Subcutaneous adipose tissue (tissue), 4 donors: ENCODE measurements around the gene HMX2. TPM values are rescaled to one million over a fixed set of nuclear protein-coding genes. Genes with fewer than 3 reads are reported as not detected.

ENCODE experiments used
- total RNA-seq, 4 donors: library from RNA; depleted of rRNA; stranded (reverse); fragments of >200 nt; gene quantifications; one replicate each; pipeline ENCODE4 v1.1.0, GENCODE V29; 2016
- TF ChIP-seq, protein P1 (sequence below): fragments of 450-650 bp; IDR thresholded peaks from one replicate; pipeline ENCODE4 v1.5.1; 2016; ENCODE audit warnings: low read depth, mild to moderate bottlenecking, control low read depth, antibody characterized with exemption, moderate library complexity

The HMX2 gene
- total RNA-seq, 4 donors from 2014 or later: not detected

DNA sequence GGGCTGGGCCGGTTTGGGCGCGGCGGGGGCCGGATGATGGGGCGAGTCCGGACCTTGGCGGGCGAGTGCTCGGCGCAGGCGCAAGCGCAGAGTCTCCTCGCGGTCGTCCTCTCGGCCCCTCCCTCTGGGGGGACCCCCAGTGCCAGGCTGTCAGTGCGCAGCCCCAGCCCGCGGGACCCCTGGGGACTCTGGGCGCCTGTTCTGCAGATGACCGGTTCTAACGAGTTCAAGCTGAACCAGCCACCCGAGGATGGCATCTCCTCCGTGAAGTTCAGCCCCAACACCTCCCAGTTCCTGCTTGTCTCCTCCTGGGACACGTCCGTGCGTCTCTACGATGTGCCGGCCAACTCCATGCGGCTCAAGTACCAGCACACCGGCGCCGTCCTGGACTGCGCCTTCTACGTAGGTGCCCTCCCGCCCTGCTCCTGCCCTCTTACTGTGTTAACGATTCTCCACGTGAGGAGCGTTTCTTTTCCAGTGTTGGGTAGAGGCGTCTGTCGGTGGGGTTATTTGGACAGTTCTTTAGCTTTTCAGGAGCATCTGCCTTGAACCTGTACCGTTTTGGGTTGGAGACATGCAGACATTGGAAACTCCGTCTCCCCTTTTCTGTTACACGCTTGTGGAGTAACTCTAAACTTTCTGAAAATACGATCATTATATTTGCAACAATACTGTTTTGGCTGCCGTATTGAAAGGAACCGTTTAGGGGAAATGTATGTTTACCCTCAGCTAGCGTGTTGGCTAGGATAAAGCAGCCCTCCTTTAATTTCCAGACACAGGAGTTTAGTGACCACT is 7.0 kb downstream of the HMX2 start:
- TF ChIP-seq, protein P1, sequence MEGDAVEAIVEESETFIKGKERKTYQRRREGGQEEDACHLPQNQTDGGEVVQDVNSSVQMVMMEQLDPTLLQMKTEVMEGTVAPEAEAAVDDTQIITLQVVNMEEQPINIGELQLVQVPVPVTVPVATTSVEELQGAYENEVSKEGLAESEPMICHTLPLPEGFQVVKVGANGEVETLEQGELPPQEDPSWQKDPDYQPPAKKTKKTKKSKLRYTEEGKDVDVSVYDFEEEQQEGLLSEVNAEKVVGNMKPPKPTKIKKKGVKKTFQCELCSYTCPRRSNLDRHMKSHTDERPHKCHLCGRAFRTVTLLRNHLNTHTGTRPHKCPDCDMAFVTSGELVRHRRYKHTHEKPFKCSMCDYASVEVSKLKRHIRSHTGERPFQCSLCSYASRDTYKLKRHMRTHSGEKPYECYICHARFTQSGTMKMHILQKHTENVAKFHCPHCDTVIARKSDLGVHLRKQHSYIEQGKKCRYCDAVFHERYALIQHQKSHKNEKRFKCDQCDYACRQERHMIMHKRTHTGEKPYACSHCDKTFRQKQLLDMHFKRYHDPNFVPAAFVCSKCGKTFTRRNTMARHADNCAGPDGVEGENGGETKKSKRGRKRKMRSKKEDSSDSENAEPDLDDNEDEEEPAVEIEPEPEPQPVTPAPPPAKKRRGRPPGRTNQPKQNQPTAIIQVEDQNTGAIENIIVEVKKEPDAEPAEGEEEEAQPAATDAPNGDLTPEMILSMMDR: no peak

DNA sequence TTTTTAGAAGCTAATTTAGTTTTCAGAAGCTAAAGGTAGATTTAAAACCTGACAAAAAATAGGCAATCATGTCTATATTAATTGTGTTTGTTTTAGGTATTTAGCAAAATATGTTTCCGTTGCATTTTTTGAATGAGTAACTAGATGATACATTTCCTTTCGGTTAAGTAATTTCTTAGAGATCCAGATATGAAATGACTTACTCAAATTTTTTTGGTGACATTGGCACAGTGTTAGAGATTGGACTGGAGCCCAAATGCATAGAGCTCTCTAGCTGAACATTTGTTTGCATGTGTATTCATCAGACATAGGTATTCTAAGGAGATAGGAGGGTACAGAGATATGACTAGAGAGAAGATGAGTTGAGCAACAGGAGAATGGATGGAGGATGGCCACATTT is 8.1 kb downstream of the HMX2 start:
- TF ChIP-seq, protein P1: no peak

DNA sequence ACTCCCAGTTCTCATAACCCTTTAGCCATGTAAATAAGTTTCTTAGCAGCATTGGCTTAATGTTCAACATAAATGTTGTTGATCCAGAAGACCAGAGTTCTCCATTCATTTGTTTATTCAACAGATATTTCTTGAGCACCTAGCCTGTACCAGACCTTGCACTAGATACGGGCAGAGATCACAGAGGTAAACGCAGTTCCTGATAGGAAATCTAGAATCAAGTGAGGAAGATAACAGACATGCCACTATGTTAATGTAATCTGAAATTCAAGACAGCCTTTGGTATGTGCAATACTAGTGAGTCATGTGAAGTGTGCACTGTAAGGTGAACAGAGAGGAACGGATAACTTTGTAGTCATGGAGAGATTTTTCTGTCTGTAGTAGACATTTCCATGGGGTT is 9.3 kb downstream of the HMX2 start:
- TF ChIP-seq, protein P1: no peak

DNA sequence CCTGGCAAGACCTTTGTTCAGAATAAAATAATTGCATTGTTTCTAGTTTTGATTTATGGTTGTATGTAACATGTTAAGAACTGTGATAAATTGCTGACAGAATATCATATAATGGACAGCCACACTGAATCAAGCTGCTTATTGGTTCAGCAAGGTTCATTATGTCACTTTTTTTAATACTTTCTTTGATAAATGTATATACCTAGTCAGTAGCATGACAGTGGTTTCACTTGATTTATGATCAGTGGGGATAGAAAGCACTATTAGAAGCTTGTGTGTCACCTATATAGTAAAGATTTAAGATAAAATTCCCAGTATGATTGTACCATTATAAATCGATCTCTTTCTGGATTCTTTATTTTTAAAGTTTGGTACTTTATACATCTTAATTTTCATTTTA is 10.7 kb downstream of the HMX2 start:
- TF ChIP-seq, protein P1: no peak

DNA sequence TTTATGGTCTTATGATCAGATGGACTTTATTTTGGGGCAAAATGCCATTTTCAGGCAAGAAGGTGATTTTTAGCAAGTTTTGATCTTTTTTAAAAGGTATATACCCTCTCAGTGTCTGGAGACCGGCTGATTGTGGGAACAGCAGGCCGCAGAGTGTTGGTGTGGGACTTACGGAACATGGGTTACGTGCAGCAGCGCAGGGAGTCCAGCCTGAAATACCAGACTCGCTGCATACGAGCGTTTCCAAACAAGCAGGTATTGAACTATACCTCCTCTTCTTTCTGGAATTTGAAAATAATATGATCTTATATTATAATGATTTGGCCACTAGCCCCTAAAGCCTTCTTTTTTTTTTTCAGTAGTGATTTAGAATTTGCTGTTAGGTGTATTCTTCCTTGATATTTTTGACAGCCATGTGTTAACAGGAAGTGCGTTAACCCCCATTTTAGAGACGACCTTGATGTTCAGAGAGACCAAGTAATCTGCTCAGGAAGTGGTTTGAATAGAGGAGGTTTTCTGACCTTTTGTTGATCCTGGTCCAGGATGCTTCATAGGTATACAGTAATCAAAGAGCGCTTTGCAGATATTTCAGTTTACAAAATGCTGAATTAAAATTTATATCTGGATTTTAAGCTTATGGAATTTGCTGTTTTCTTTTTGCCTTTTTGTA is 12.5 kb downstream of the HMX2 start:
- TF ChIP-seq, protein P1: no peak

DNA sequence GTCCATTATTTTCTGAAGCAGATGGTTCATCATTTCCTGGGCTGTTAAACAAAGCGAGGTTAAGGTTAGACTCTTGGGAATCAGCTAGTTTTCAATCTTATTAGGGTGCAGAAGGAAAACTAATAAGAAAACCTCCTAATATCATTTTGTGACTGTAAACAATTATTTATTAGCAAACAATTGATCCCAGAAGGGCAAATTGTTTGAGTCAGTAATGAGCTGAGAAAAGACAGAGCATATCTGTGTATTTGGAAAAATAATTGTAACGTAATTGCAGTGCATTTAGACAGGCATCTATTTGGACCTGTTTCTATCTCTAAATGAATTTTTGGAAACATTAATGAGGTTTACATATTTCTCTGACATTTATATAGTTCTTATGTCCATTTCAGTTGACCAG is 16.4 kb downstream of the HMX2 start:
- TF ChIP-seq, protein P1: no peak

DNA sequence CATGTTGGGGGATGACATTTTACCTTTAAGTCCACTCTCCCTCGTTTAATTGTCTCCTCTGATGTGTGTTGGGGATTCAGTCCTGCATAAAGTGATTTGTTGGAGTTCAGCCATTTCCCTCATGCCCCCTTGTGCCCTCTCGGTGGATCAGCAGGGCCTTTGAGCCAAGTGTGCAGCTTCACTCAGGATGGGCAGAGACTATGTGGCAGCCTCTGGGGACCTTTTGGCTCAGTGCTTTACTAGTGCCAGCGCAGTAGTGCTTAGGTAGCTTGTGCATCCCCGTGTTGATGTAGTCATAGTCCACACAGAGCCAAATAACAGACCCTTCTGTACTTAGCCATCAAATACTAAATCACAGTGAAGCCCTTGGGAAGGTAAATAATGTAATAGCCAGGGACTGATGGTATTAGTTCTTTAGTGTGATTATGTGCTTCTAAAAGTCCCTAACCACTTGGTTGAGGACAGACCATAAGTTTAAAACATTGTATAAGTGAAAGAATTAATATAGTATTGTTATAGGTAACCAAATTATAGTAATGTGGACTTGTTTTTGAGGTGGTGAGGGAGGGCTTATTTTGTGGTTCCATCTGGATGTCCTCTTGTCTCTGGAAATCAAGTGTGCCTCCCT is 17.6 kb downstream of the HMX2 start:
- TF ChIP-seq, protein P1: no peak
